HG03432 (cell line): ENCODE measurements around the gene DTWD2.

ENCODE experiments used
- ATAC-seq: cut with Tn5 transposase; IDR thresholded peaks from one replicate; pipeline ENCODE4 v1.9.1; 2021; ENCODE audit warnings: mild to moderate bottlenecking, moderate library complexity; ENCODE audit not compliant: unreplicated experiment

DTWD2 gene

GRCh38 chr5:118987988-118988865 is at the start of gene DTWD2:
Gene DTWD2 (minus strand): TSS chr5:118988547. CDS start chr5:118988511, 36 bp downstream.
- peak; percentile 94 for ATAC-seq

- no peak for ATAC-seq
Observed at GRCh38 chr5:119037496-119038215, 49.3 kb upstream of the DTWD2 start.

DNA sequence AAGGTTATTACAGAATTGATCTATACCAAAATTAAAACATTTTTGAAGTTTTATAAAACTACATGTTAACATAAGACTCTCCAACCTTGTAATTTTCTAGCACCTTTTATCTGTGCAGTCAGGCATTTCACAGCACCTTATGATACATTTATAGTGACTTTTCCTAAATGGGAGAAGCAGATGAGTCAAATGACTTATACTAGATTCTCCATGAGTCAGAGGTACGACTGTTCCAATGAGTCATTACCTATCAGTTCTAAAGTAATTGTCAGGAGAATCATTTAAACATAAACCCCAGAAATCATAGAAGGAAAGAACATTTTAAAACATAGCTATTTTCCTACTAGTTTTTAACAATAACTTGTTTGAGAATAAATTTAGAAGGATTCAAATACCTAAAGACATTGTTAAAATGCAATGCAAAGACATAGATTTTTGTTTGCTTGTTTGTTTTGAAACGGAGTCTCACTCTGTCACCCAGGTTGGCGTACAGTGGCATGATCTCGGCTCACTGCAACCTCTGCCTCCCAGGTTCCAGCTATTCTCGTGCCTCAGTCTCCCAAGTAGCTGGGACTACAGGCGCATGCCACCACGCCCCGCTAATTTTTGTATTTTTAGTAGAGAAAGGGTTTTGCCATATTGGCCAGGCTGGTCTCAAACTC is 47.9 kb upstream of the DTWD2 start:
- no peak for ATAC-seq

GRCh38 chr5:119033135-119033534 is 44.8 kb upstream of the DTWD2 start:
- no peak for ATAC-seq

DNA sequence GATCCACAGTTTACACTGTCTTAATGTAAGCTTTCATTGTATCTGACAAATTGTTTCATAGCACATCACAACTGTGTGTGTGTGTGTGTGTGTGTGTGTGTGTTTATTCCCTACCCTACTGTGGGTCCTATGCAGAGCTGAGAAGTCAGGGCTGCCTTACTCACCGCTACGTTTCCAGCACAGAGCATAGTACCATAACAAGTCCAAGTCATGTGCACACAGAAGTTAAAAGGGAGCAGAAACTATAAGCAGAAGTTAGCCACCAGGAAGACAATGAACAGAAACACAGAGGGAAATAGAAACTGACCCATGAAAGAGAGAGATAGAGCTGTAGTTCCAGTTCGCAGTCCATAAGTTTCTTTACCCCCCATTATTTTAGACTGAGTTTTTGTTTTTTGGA is 44.3 kb upstream of the DTWD2 start:
- peak; percentile 41 for ATAC-seq

GRCh38 chr5:119031905-119032304 is 43.6 kb upstream of the DTWD2 start:
- ATAC-seq: peak; percentile 72

GRCh38 chr5:119031011-119031886 is 42.9 kb upstream of the DTWD2 start:
- ATAC-seq: peak; percentile 84

- ATAC-seq: no peak
Observed at GRCh38 chr5:119028575-119028974, 40.2 kb upstream of the DTWD2 start.

DNA sequence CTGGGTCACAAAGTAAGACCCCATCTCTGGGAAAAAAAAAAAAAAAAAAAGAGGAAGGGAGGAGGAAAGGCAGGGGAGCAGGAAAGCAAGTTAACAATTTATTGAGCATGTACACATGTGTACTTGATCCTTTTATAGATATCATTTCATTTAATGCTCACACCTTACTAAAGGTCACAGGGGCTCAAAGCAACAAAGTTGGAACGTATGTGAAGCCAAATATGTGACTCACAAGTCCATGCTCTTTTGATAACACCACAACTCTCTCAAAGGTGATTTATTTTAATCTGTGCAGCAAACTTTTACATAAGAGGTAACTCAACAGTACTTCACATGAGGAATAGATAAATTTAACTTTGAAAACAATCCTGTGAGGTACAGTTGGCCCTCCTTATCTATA is 34.4 kb upstream of the DTWD2 start:
- no peak for ATAC-seq

DNA sequence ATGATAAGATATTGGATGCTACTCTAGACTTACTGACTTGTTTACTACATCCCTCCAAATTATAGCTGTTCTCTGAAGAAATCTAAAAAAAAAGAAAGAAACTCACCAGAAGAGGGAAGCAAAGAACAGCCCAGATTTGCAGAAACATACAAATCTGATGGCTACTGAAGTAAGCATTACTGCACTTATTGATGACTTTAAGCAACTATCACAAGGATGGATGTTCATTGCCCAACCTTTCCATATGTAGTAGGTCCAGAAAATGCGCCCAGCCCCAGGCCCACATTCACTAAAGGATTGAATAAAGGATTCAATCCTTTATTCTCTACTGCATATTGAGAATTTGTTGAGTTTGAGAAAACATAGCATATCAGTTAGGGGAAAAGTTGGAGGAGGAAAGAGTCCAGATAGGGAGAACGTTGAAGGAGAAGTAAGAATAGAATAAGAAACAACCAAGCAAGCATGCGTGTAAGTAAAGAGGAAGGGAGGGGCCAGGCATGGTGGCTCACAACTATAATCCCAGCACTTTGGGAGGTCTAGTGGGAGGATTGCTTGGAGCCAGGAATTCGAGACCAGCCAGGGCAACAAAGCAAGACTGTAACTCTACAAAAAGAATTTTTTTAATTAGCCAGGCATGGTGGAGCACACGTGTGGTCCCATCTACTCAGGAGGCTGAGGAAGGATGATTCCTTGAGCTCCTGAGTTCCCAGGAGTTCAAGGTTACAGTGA is 33.8 kb upstream of the DTWD2 start:
- ATAC-seq: peak; percentile 71

DNA sequence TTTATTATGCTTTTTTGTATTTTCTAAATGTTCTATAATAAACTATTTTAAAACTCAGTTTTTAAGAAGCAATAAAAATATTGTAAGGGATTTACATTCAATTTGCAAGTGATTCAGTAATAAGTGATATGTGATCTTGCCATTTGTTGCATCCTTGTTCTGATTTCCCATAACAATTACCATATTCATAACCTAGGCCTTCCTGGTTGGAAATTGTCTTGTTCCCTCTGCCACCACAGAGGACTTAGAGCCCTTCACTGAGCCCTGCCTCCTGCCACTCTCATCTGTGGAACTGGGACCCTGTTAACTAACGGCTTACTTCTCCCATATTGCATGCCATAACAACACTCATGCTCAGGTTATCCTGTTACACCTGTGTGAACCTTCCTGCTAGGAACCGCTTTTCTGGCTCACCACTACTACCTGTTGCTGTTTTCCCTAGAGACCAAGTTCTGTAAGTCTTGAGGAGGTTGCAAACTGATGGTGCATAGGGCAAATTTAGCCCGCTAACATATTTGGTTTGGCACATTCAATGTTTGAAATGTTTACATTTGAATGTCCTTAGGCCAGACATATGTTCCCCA is 32.9 kb upstream of the DTWD2 start:
- no peak for ATAC-seq

- ATAC-seq: no peak
Observed at GRCh38 chr5:119019949-119020348, 31.6 kb upstream of the DTWD2 start.

DNA sequence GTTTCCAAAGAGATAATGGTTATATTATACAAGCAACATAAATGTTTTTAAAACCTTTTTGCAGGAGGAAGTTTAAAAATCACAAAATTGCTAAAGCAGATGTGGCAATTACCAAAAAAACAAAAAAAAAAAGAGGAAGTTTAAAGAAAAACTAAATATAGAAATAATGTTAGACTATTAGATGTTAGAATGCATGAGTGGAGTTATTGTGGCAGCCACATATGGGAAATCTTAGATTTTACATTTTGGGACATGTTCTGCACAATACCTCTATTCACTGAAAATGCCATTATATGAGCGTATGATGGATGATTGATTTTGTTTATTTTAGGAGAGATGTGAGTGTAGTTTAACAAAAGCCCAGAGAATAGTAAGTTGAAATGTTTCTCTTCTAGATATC is 31.2 kb upstream of the DTWD2 start:
- ATAC-seq: no peak

DNA sequence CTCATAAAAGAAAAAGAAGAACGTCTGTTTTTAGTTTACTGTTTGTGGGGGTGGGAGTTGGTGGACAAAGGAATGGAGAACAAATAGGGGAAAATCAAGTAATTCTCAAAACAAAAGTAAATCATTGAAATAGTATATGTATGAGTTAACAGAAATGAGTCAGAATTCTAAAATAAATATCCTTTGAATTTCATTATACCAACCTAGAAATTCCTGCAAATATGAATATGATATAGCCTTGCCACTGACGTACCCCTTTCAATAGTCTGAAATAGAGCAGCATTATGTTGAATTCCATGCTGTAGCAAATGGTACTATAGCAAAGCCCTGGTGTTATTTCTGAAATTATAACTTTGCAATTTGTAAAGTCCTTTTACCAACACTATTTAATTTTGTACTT is 29.6 kb upstream of the DTWD2 start:
- ATAC-seq: no peak

- peak; percentile 86 for ATAC-seq
Observed at GRCh38 chr5:119016125-119016774, 27.9 kb upstream of the DTWD2 start.

DNA sequence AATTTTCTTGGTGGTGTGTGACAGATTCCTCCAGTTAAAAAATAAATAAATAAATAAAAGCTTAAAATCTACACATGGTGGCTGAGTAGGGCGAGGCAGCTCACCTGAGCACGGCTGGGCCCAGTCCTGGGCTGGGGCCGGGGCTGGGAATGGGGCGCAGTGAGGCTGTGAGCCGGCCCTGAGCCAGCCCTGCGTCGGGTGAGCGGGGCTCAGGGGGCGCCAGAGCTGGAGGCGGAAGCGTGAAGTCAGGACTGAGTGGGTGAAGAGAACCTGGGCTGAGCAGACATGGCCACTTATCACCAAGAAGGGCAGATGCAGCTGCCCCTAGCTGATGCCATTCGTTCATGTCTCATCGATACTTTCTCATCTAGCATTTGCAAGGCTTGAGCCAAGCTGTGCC is 22.8 kb upstream of the DTWD2 start:
- no peak for ATAC-seq

- ATAC-seq: no peak
Observed at GRCh38 chr5:119010206-119010605, 21.9 kb upstream of the DTWD2 start.

- no peak for ATAC-seq
Observed at GRCh38 chr5:119009131-119009530, 20.8 kb upstream of the DTWD2 start.

DNA sequence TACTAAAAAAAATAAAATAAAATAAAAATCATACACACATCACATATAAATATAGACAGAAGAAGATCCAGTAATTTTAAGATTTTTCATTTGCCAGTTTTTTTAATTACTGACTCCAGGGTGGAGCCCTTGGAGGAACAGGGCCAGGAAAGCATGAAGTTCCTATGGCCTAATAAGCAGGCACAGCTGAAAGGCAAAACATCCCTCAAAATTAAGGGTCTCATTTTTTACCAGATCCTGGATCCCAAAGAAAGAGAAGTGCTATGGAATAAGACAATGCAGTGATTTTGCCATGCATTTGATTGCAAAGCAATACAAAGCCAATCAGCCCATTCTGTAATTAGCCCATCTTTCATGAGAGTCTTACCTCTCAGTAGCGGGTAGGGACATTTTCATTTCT is 11.3 kb upstream of the DTWD2 start:
- ATAC-seq: no peak
